Hematopoietic multipotent progenitor cell (in vitro differentiated cells): ENCODE data around the gene HDDC2. TPM values are rescaled to one million over a fixed set of nuclear protein-coding genes. Genes with fewer than 3 reads are reported as not detected.

Experiments used
- DNase-seq, 3 donors: peaks; one replicate each; pipeline ENCODE4 v3.0.0-alpha.2; 2011 to 2015; ENCODE audit warnings: low read depth in 2 of 3, low spot score in 2 of 3
- total RNA-seq: library from RNA; depleted of rRNA; stranded (reverse); fragments of >200 nt; gene quantifications from one replicate; pipeline ENCODE4 v1.2.3, GENCODE V29; 2012

HDDC2 gene
- total RNA-seq, 1 donor: 21.5 TPM

DNA sequence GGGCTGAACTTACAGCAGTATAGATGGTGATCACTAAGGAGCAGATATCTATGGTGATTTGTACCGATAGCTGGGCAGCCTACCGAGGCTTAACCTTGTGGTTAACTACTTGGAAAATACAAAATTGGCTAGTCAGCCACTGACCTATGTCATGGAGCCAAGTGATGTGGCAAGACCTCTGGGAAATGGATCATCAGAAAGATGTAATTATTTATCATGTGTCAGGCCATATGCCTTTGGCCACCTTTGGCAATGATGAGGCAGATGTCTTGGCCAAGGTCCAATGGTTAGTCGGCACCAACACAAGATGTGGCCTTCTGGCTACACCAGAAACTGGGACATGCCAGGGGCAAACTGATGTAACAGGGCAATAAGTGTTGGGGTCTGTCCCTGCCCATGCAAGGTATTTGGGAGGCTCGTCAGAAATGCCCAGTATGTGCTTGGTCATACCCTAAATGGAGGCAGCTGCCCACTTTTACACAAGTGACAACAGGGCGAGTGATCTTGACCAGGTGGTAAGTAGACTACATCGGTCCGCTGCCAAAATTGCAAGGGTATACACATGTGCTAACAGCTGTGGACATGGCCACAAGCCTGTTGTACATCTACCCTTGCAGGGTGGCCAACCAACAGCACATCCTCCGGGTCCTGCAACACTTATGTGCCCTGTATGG is 30.1 kb downstream of the HDDC2 start:
- no peak for DNase-seq

- DNase-seq: no peak
These were observed 31.4 kb downstream of the HDDC2 start for GRCh38 chr6:125270380-125270779.

DNA sequence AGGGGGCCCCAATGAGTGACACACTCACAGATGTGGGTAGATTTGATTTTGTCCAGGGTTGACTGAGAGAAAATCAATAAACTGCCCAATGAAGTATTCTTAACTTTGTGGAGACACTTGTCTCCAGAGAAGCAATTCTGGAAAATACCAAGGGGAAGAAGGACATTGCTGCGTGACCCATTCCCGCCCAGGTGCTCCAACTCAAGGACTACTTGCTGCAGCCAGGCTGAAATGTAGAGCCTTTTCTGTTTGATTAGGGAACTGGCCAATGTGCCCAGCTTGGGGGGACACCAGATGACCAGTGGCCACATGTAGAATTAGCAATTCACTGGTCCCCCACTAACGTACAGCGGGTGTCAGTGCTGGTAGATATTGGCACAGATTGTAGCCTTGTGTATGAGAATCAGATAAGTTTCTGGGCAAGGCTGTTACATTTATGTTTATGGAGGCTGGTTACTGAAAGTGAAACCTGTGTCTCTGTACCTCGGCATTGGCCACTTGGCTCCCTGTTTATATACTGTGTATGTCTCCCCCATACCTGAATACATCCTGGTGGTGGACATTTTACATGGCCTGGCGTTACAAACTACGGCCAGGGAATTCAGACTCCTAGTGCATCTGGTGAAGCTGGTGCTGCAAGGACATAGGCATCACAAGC is 32.3 kb downstream of the HDDC2 start:
- DNase-seq: no peak

DNA sequence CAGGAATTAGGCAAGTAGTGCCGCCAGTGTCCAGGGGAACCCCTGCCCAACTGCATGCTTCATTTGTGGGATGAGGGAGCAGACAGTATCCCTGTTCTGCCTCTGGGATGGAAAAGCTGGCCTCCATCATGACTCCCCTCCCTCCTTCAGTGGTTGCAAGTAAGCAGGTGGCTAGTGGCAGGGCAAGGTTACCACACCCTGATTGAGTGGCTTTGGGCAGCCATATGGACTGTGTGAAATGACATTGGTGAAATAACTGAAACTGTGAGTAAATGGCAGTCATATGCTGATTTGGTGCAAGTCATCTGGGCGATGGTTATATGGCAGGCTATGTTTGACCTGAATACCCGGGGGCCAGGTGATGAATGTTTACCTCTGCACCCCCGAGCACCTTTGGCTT is 33.0 kb downstream of the HDDC2 start:
- no peak for DNase-seq

DNA sequence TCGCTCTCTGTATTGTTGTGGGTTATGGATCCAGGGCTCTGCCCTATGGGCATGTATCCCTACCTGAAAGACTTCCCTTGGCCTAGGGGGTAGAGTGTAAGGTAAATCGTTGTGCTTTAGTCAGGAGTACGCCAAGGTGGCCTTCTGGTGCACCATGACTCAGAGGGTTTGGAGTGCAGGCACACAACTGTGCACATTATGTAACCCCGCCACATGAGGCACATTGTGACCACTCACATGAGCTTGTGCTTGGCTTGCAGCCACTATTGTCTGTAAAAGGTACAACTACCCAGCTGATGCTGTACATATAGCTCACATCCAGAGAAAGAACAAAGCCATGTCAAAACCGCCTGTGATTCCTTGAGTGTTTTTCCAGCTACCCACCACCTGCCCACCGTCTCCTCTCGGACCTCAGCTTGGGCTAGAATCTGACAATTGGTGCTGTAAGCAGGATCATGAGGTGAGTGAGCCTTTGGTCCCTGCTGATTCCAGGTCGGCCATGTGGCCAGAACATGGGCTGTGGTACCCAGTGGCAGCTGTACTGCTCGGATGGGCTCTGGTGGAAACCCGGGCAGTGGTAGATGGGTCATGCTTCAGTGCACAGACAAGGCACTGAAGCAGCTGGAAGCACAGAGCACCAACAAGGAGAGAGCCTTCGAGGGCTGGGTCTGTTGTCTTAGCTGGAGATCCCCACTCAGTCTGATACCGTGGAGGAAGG is 33.8 kb downstream of the HDDC2 start:
- DNase-seq: no peak

- DNase-seq: no peak
These were observed 37.3 kb downstream of the HDDC2 start for GRCh38 chr6:125264476-125264875.

DNA sequence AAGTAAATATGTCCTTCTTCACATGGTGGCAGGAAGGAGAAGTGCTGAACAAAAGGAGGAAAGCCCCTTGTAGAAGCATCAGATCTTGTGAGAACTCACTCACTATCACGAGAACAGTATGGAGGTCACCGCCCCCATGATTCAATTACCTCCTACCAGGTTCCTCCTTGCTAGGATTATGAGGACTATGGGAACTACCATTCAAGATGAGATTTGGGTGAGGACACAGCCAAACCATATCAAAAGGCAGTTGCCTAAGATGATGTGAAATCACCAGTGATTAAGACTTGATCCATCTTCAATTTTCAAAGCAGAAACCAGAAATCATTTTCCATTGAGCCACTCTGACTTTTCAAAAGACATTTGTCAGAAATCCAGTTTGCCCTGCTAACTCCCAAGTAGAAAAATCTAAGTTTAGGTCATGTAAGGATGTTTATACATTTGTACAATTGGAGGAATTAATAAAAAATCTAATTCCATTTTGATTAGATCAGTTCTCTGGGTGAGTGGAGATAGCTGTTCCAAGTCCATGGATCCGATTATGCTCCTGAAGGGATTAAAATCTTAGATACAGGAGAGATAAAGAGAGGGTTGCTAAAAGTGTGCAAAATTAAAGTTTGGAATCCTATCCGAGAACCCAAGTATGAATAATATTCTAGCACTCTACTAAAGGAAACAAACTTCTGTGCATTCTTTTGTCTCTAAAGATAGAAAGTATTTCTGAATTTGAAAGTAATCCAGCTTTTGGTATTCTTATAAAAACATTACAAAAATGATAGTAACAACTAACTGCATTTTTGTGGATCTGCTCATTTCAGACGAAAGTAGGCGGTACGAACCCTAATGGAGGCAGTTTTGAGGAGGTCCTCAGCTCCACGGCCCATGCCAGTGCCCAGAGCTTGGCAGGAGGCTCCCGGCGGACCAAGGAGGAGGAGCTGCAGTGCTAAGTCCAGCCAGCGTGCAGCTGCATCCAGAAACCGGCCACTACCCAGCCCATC is 39.5 kb downstream of the HDDC2 start:
- DNase-seq: no peak

- DNase-seq: no peak
These were observed 42.4 kb downstream of the HDDC2 start for GRCh38 chr6:125259354-125259736.

DNA sequence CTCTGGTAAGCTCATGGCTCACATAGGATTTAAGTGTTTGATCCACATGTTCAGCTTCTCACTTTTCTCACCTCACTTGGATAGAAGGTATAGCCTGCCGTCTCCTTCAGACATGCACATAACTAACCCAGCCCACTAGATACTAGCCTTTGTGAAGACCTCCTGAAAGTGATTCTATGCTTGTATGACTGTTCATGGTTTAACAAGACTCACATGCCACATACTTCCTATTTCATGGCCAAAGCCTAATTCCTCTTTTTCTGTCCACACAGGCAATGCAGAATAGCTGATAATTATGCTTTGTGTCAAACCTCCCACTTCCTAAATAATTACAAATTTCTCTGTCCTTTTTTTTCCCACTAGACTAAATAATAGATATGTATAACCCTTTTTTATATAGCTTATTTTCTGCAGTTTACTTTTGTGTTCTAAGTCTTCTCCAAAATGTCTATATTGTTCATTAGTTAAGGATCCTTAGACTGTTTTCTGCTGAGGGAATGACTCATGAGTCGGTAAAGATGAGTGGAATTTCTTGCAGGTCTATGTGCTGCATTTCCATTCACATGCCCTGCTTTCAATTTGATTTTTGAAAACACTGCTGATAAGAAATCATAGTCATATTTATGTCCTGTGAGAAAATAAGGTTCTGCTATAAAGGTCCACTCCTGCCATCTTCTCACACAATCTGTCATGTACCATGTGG is 43.0 kb downstream of the HDDC2 start:
- peak in 2 of 3 donors; percentile 5 to 39 for DNase-seq

GRCh38 chr6:125257351-125257750 is 44.4 kb downstream of the HDDC2 start:
- no peak for DNase-seq

DNA sequence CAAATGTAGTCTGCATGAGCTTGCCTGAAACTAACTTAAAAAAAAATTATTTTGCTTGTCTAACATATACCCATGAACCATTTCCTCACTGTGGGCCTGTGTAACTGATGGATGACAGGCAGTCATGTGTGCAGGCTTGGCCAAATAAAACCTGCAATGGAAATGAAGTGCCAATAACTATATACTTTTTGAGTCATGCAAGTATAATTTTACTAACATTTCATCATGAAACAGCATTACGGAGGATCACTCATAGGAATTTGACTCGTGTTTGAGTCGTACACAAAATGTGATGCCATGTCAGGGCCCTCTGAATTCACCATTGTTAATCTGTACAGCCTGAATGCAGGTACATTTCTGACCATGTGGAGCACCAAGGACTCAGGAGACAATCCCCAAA is 46.6 kb downstream of the HDDC2 start:
- DNase-seq: no peak

GRCh38 chr6:125254321-125254720 is 47.4 kb downstream of the HDDC2 start:
- no peak for DNase-seq

- no peak for DNase-seq
These were observed 47.9 kb downstream of the HDDC2 start for GRCh38 chr6:125253881-125254280.

DNA sequence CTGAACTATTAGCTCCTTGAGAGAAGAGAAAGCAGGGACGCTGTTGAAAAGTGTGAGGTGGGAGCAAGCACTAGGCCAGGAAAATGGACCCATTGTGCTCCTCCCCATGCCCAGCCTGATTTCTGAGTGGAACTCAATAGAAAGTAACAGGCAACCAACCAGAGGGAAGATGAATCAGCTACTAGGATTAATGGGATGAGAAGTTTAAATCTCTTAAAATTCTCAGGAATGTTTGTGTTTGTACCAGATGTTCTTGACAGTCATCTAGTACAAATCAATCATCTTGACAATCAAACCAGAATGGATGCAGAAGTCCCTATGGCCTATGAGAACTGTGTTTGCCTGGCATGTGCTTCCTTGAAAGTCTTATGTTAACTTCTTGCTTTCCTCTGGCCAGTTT is 48.9 kb downstream of the HDDC2 start:
- no peak for DNase-seq

DNA sequence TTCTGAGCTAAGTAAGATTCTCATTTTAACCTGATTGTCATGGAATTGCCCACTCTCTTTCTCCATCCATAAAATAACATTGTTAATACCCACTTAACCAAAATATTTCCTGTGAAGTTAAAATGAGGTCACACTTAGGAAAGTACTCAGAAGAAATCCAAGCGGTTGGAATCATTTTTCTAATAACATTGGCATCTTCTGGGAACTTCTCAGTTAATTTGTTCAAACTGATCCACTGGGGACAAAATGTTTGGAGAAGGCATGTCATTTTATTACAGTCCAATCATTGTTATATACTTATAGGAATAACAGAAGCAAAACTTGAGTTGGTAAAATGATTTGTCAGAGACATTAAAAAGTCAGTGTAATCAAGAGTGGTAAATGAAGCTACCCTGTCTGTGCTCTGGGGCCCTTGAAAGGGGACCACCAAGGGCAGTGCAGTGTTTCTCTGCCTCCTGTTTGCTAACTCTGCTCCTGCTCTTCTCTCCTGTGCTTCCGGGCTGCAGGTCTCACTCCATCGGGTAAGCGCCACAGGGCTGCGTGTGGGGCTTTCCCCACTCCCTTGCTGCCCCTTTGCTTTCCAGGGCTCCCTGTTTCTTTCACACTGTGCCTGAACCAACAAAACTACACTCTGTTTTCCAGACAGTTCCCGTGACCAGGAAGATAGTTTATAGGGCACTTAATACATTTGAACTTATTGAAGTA is 50.1 kb downstream of the HDDC2 start:
- DNase-seq: no peak

DNA sequence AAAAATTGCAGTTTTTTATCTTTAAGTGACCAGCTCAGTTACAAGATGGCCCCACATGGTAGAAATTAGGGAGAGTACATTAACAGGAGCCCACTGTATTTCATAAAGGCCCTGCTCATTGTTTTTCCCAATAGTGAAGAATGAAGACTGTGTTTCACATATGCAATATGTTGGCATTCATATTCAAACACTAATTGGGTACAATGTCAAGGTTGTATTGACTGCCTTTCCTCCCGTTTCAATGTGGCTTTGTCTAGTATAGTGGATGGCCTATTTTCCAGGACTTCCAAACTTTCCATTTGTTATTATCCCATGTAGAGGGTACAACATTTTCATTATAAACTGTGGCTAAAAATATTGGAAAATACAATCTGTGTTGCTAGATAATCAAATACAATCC is 51.3 kb downstream of the HDDC2 start:
- DNase-seq: no peak

GRCh38 chr6:125248136-125248535 is 53.6 kb downstream of the HDDC2 start:
- no peak for DNase-seq

GRCh38 chr6:125246566-125246965 is 55.2 kb downstream of the HDDC2 start:
- no peak for DNase-seq

GRCh38 chr6:125245523-125246264 is 56.1 kb downstream of the HDDC2 start:
- no peak for DNase-seq
